CD14-positive monocyte (primary cell): Measurements from ENCODE around the gene C8B. TPM values are rescaled to one million over a fixed set of nuclear protein-coding genes. Genes with fewer than 3 reads are reported as not detected.

ENCODE experiments used
- DNase-seq, 3 donors: peaks; one replicate each; pipeline ENCODE4 v3.0.0-alpha.2; 2011 to 2022
- H2AFZ ChIP-seq: 2 replicates; pipeline ENCODE4 v1.6.0; 2012; ENCODE audit warnings: mild to moderate bottlenecking, low read depth, low read length, inconsistent platforms; ENCODE audit not compliant: insufficient read depth, poor library complexity, severe bottlenecking
- H3K27ac ChIP-seq, 2 donors: 1 replicate in 1 of 2; 2 replicates in 1 of 2; pipeline ENCODE4 v1.5.1; 2012 to 2013; ENCODE audit warnings: low read length in 2 of 2, control low read depth in 1 of 2, inconsistent platforms in 1 of 2, low read depth in 1 of 2, mild to moderate bottlenecking in 1 of 2
- H3K27me3 ChIP-seq, 2 donors: one replicate each; pipeline versions ENCODE4 v1.6.0 to v1.6.1; 2011 to 2013; ENCODE audit warnings: low read length in 2 of 2; ENCODE audit not compliant: control insufficient read depth in 2 of 2, insufficient read depth in 2 of 2
- H3K36me3 ChIP-seq, 2 donors: replicated peaks in 1 of 2; 1 replicate in 1 of 2; 2 replicates in 1 of 2; pipeline versions ENCODE4 v1.5.1 to v1.6.1; 2012 to 2013; ENCODE audit warnings: low read length in 2 of 2, control low read depth in 1 of 2, inconsistent platforms in 1 of 2, mild to moderate bottlenecking in 1 of 2; ENCODE audit not compliant: insufficient read depth in 2 of 2, control insufficient read depth in 1 of 2
- H3K4me1 ChIP-seq, 2 donors: 1 replicate in 1 of 2; 2 replicates in 1 of 2; pipeline versions ENCODE4 v1.5.1 to v1.6.1; 2012 to 2013; ENCODE audit warnings: low read length in 2 of 2, control low read depth in 1 of 2, inconsistent platforms in 1 of 2, mild to moderate bottlenecking in 1 of 2, moderate library complexity in 1 of 2; ENCODE audit not compliant: insufficient read depth in 2 of 2, control insufficient read depth in 1 of 2
- H3K4me2 ChIP-seq: replicated peaks from 2 replicates; pipeline ENCODE3; 2012; ENCODE audit warnings: low read length, moderate library complexity, mild to moderate bottlenecking; ENCODE audit not compliant: poor library complexity, severe bottlenecking; ENCODE audit errors: extremely low read depth
- H3K4me3 ChIP-seq, 3 experiments: fragments of 200-600 bp in 1 of 3; sonication (generic) in 1 of 3; replicated peaks in 1 of 3; 1 replicate in 2 of 3; 2 replicates in 1 of 3; pipeline ENCODE4 v1.5.1; 2011 to 2013; ENCODE audit warnings: low read length in 3 of 3, mild to moderate bottlenecking in 3 of 3, control low read depth in 2 of 3, low read depth in 2 of 3, inconsistent platforms in 1 of 3, moderate library complexity in 1 of 3
- H3K79me2 ChIP-seq: 2 replicates; pipeline ENCODE4 v1.6.0; 2012; ENCODE audit warnings: mild to moderate bottlenecking, control low read depth, inconsistent platforms, low read length, moderate library complexity; ENCODE audit not compliant: insufficient read depth
- H3K9ac ChIP-seq: 2 replicates; pipeline ENCODE4 v1.6.0; 2017; ENCODE audit warnings: low read length, mild to moderate bottlenecking; ENCODE audit not compliant: insufficient read depth, poor library complexity, severe bottlenecking
- H3K9me3 ChIP-seq, 2 donors: replicated peaks in 1 of 2; 1 replicate in 1 of 2; 2 replicates in 1 of 2; pipeline versions ENCODE4 v1.5.1 to v1.6.1; 2012 to 2013; ENCODE audit warnings: low read length in 2 of 2, control low read depth in 1 of 2; ENCODE audit not compliant: control insufficient read depth in 1 of 2, insufficient read depth in 1 of 2
- H4K20me1 ChIP-seq: 2 replicates; pipeline ENCODE4 v1.6.0; 2012; ENCODE audit warnings: mild to moderate bottlenecking, low read length, control low read depth, moderate library complexity; ENCODE audit not compliant: insufficient read depth
- H3K27ac Mint-ChIP-seq, 7 donors: one replicate each; pipeline ENCODE4 v1.8.0; 2020; ENCODE audit warnings: mild to moderate bottlenecking in 7 of 7, mixed read lengths in 7 of 7, moderate library complexity in 6 of 7, inconsistent platforms in 2 of 7
- H3K27me3 Mint-ChIP-seq, 3 donors: one replicate each; pipeline ENCODE4 v1.8.0; 2021 to 2022; ENCODE audit warnings: low read depth in 3 of 3, mild to moderate bottlenecking in 3 of 3, mixed read lengths in 3 of 3, moderate library complexity in 3 of 3, inconsistent platforms in 1 of 3
- H3K36me3 Mint-ChIP-seq, 2 donors: one replicate each; pipeline ENCODE4 v1.8.0; 2020; ENCODE audit warnings: mixed read lengths in 2 of 2, inconsistent platforms in 1 of 2, mild to moderate bottlenecking in 1 of 2
- H3K4me1 Mint-ChIP-seq: one replicate; pipeline ENCODE4 v1.8.0; 2020; ENCODE audit warnings: mild to moderate bottlenecking, mixed read lengths
- H3K4me3 Mint-ChIP-seq, 2 donors: one replicate each; pipeline ENCODE4 v1.8.0; 2020; ENCODE audit warnings: mild to moderate bottlenecking in 2 of 2, mixed read lengths in 2 of 2, moderate library complexity in 1 of 2
- H3K9me3 Mint-ChIP-seq, 7 donors: one replicate each; pipeline ENCODE4 v1.8.0; 2020 to 2022; ENCODE audit warnings: mixed read lengths in 7 of 7, mild to moderate bottlenecking in 6 of 7, moderate library complexity in 6 of 7, inconsistent platforms in 2 of 7
- CTCF ChIP-seq: fragments of 200-600 bp; IDR thresholded peaks from one replicate; pipeline ENCODE4 v1.8.0; 2022; ENCODE audit warnings: antibody characterized with exemption, mild to moderate bottlenecking
- WGBS: methylation state at CpG from one replicate; pipeline ENCODE4 v1.1.5; 2013; ENCODE audit warnings: missing lambda C conversion rate; ENCODE audit not compliant: insufficient coverage; 5-methylcytosine and 5-hydroxymethylcytosine counted together
- intact Hi-C, 2 donors: fragments of 100-400 bp; cut with micrococcal nuclease; formaldehyde crosslinking; loops; one replicate each; pipeline versions ENCODE4 v1.15.0 to v1.15.1; 2023
- polyA plus RNA-seq, 3 donors: library from polyadenylated mRNA; depleted of rRNA in 1 of 3; unstranded in 2 of 3; stranded (reverse) in 1 of 3; fragments of 300-500 nt in 2 of 3; fragments of >200 nt in 1 of 3; fragmentation: Illumina TruSeq in 2 of 3; gene quantifications; 1 replicate in 2 of 3; 2 replicates in 1 of 3; pipeline ENCODE4 v1.2.3, GENCODE V29; 2012 to 2021

The C8B gene
- polyA plus RNA-seq, 3 donors, result not detected

DNA sequence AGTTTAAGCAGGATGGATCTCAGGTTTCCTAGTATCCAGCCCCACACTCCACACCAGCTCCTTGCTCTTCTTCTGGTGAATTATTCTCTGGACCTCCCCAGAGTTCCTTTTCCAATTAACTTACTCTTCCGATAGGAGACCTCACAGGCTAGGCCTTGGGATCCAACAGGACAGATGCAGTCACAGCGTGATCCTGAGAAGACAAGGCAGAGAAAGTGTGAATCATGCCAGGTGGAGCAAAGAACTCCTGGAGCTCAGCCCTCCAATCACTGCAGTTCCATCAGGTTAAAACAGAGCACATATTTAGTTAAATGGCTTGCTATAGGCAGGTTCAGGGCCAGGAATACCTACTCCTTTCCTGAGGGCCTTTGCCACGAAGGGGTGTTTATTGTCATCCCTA lies 34.1 kb downstream of the C8B start:
- H3K4me3 ChIP-seq, result no peak overlapping the region
- H3K4me1 ChIP-seq, result no peaks in the 10 kb centered on the region
- no peaks in the 10 kb centered on the region for H4K20me1 ChIP-seq
- H2AFZ ChIP-seq, result no peak overlapping the region
- DNase-seq, result no peak
- Mint-ChIP-seq H3K27ac (no peak overlapping the region), H3K4me1 (no peaks in the 10 kb centered on the region), H3K36me3 (no peaks in the 10 kb centered on the region), H3K27me3 (peaks cover 7 to 13% (median 7%) of the 10 kb centered on the region in 3 donors), H3K4me3 (no peak overlapping the region), H3K9me3 (peaks cover 0 to 4% (median 2%) of the 10 kb centered on the region in 7 donors)
- no peaks in the 10 kb centered on the region for H3K79me2 ChIP-seq
- no peaks in the 10 kb centered on the region for H3K27me3 ChIP-seq
- peaks cover 0 to 4% of the 10 kb centered on the region in 2 donors for H3K9me3 ChIP-seq
- no peak overlapping the region for H3K4me2 ChIP-seq
- H3K9ac ChIP-seq, result no peak overlapping the region
- H3K27ac ChIP-seq, result no peak overlapping the region
- no peaks in the 10 kb centered on the region for H3K36me3 ChIP-seq
- no CpG with 5 or more reads among the region's 3 CpGs for WGBS
- intact Hi-C loops, result no loop called here
- no peak for TF ChIP-seq CTCF

DNA sequence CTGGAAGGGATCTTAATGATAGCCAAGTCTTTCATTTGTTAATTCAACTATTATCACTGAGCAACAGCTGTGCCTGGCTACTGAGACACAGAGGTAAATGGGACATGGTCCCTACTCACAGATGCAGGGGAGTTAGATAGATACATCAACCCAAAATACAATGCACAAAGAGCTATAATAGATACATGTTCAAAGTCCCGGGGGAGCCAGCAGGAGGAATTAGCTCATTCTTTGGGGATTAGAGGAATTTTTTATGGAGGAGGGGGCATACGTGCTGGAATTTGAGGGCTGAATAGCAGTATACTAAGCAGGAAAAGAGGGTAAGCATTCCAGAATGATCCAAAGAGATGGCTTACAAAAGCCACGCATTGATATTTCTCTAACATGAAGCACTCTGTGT lies 34.6 kb downstream of the C8B start:
- Histone ChIP-seq H3K9me3 (peaks cover 0 to 4% of the 10 kb centered on the region in 2 donors), H2AFZ (no peak overlapping the region), H3K79me2 (no peaks in the 10 kb centered on the region), H3K27me3 (no peaks in the 10 kb centered on the region), H3K27ac (no peak overlapping the region), H3K4me3 (no peak overlapping the region), H3K4me2 (no peak overlapping the region), H3K4me1 (no peaks in the 10 kb centered on the region), H4K20me1 (no peaks in the 10 kb centered on the region), H3K36me3 (no peaks in the 10 kb centered on the region), H3K9ac (no peak overlapping the region)
- Mint-ChIP-seq H3K4me1 (no peaks in the 10 kb centered on the region), H3K27me3 (peaks cover 6 to 10% (median 7%) of the 10 kb centered on the region in 3 donors), H3K4me3 (no peak overlapping the region), H3K27ac (no peak overlapping the region), H3K9me3 (peaks cover 0 to 4% (median 2%) of the 10 kb centered on the region in 7 donors), H3K36me3 (no peaks in the 10 kb centered on the region)
- 91% methylated on average over 1 of the region's 3 CpGs for WGBS
- TF ChIP-seq CTCF, result no peak
- no peak for DNase-seq
- intact Hi-C loops, result no loop called here
